ENCODE results near the gene USP44.
"Not testable (repeated sequence)": the region's sequence is repeated elsewhere in the genome, so short reads cannot be mapped to it uniquely, and the experiment has no call there.

Gene USP44

GRCh38 chr12:95551305-95551704 is at the start of gene USP44:
USP44 (minus strand) TSS chr12:95551476; CDS start chr12:95534256, 17,220 bp downstream.
- no peak for DNase-seq

GRCh38 chr12:95600567-95600966 is 49.3 kb upstream of the USP44 start:
- DNase-seq: no peak

GRCh38 chr12:95599880-95600279 is 48.6 kb upstream of the USP44 start:
- no peak for DNase-seq

- no peak for DNase-seq
Measured at GRCh38 chr12:95594136-95594535, 42.9 kb upstream of the USP44 start.

GRCh38 chr12:95593266-95593871 is 42.1 kb upstream of the USP44 start:
- DNase-seq: no peak

GRCh38 chr12:95591731-95592130 is 40.5 kb upstream of the USP44 start:
- DNase-seq: no peak

GRCh38 chr12:95590775-95591174 is 39.5 kb upstream of the USP44 start:
- no peak for DNase-seq

- no peak for DNase-seq
Measured at GRCh38 chr12:95583933-95584332, 32.7 kb upstream of the USP44 start.

GRCh38 chr12:95582230-95583058 is 31.2 kb upstream of the USP44 start:
- no peak for DNase-seq

- no peak for DNase-seq
Measured at GRCh38 chr12:95577820-95578219, 26.5 kb upstream of the USP44 start.

GRCh38 chr12:95574799-95575452 is 23.6 kb upstream of the USP44 start:
- no peak for DNase-seq

GRCh38 chr12:95573951-95574576 is 22.8 kb upstream of the USP44 start:
- no peak for DNase-seq

- no peak for DNase-seq
Measured at GRCh38 chr12:95571369-95571768, 20.1 kb upstream of the USP44 start.

GRCh38 chr12:95568045-95568444 is 16.8 kb upstream of the USP44 start:
- DNase-seq: not testable (repeated sequence)

GRCh38 chr12:95557625-95558024 is 6.3 kb upstream of the USP44 start:
- no peak for DNase-seq

- no peak for DNase-seq
Measured at GRCh38 chr12:95554532-95555071, 3.3 kb upstream of the USP44 start.

- DNase-seq: no peak
Measured at GRCh38 chr12:95553197-95553943, 2.1 kb upstream of the USP44 start.

GRCh38 chr12:95551913-95552516 is 739 bp upstream of the USP44 start:
- no peak for DNase-seq

GRCh38 chr12:95549392-95550084 is 1.7 kb downstream of the USP44 start:
- DNase-seq: no peak

GRCh38 chr12:95548539-95549391 is 2.5 kb downstream of the USP44 start:
- DNase-seq: peak; percentile 39

Data from activated CD4-positive, alpha-beta T cell treated with anti-CD3 and anti-CD28 coated beads, Interleukin-2, amount 50 U/mL, for 16 hours (primary cell).